ENCODE results near the gene AHCYL2. TPM values are rescaled to one million over a fixed set of nuclear protein-coding genes. Genes with fewer than 3 reads are reported as not detected.

The AHCYL2 gene
- total RNA-seq, result 11.0 to 15.4 TPM (median 14.9 TPM) in 3 replicates
- long read RNA-seq, full-length matches to known transcripts, result 20 of 30 reads
- long read RNA-seq, partial matches to known transcripts, result 1 of 30 reads
- long read RNA-seq, other reads (novel, unspliced or antisense), result 9 of 30 reads

- TF ChIP-seq CTCF (IDR thresholded peaks at IDR 0.05), result no peak
- Mint-ChIP-seq H3K27me3 (ENCODE audit: low read depth) (no peaks in the 10 kb centered on the region), H3K4me3 (ENCODE audit: unreplicated experiment) (peak within 1 kb of the TSS; percentile 90), H3K36me3 (ENCODE audit: low read depth) (no peaks in the 10 kb centered on the region), H3K4me1 (ENCODE audit: low read depth) (peaks cover 25% of the 10 kb centered on the region), H3K27ac (ENCODE audit: unreplicated experiment) (peak within 1 kb of the TSS; percentile 99), H3K9me3 (ENCODE audit: low read depth) (no peaks in the 10 kb centered on the region)
- peak; percentile 99 for DNase-seq (ENCODE audit: low spot score)
These were observed at the start of gene AHCYL2 for GRCh38 chr7:129224251-129225205. AHCYL2 (plus strand) TSS chr7:129225030.

GRCh38 chr7:129176916-129177710, 47.7 kb upstream of the AHCYL2 start:
- TF ChIP-seq CTCF (IDR thresholded peaks at IDR 0.05), result no peak
- Mint-ChIP-seq H3K36me3 (ENCODE audit: low read depth) (no peaks in the 10 kb centered on the region), H3K4me1 (ENCODE audit: low read depth) (peaks cover 12% of the 10 kb centered on the region), H3K4me3 (ENCODE audit: unreplicated experiment) (no peak overlapping the region), H3K27me3 (ENCODE audit: low read depth) (peaks cover 10% of the 10 kb centered on the region), H3K27ac (ENCODE audit: unreplicated experiment) (no peak overlapping the region), H3K9me3 (ENCODE audit: low read depth) (no peaks in the 10 kb centered on the region)
- no peak for DNase-seq (ENCODE audit: low spot score)

DNA sequence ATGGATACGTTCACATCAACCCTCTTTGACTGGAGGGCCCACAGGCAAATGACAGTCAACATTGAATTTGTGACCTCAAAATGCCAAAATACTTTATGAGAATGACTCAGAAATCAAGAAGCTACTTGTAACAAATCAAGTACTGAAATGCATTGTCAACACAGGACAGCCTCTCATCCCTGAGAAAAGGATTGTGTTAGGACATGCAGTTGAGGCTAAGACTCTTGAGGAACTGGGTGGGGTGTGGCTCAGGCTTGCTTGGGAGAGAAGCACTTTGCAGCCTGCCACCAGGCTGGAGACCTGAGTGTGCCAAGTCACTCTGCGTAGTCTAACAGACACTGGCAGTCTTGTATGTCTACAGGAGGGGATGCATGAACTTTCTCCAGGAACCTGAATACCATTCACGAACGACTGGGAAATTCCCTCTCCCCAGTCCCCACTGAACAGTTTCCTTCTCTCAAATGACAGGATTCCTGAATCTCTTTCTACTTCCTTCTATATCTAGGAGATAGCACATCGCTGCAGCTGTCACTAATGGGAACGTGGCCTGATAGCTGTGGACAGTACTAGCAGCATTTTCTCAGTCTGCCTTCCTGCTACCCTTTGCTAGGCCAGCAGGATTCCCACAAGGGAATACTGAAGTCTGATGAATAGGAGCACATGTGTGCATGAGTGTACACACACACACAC, 39.7 kb upstream of the AHCYL2 start:
- DNase-seq (ENCODE audit: low spot score), result no peak
- Mint-ChIP-seq H3K27me3 (ENCODE audit: low read depth) (peaks cover 3% of the 10 kb centered on the region), H3K27ac (ENCODE audit: unreplicated experiment) (no peak overlapping the region), H3K36me3 (ENCODE audit: low read depth) (no peaks in the 10 kb centered on the region), H3K4me1 (ENCODE audit: low read depth) (peaks cover 9% of the 10 kb centered on the region), H3K9me3 (ENCODE audit: low read depth) (no peaks in the 10 kb centered on the region), H3K4me3 (ENCODE audit: unreplicated experiment) (no peak overlapping the region)
- no peak for TF ChIP-seq CTCF (IDR thresholded peaks at IDR 0.05)

GRCh38 chr7:129186749-129187260, 38.0 kb upstream of the AHCYL2 start:
- DNase-seq (ENCODE audit: low spot score), result no peak
- Mint-ChIP-seq H3K27me3 (ENCODE audit: low read depth) (no peaks in the 10 kb centered on the region), H3K4me1 (ENCODE audit: low read depth) (peaks cover 22% of the 10 kb centered on the region), H3K9me3 (ENCODE audit: low read depth) (no peaks in the 10 kb centered on the region), H3K4me3 (ENCODE audit: unreplicated experiment) (no peak overlapping the region), H3K36me3 (ENCODE audit: low read depth) (no peaks in the 10 kb centered on the region), H3K27ac (ENCODE audit: unreplicated experiment) (no peak overlapping the region)
- no peak for TF ChIP-seq CTCF (IDR thresholded peaks at IDR 0.05)

Data from chondrocyte (in vitro differentiated cells).